ENCODE results near the gene CYP27A1.
"Not testable (repeated sequence)": the region's sequence is repeated elsewhere in the genome, so short reads cannot be mapped to it uniquely, and the experiment has no call there.

The CYP27A1 gene

DNA sequence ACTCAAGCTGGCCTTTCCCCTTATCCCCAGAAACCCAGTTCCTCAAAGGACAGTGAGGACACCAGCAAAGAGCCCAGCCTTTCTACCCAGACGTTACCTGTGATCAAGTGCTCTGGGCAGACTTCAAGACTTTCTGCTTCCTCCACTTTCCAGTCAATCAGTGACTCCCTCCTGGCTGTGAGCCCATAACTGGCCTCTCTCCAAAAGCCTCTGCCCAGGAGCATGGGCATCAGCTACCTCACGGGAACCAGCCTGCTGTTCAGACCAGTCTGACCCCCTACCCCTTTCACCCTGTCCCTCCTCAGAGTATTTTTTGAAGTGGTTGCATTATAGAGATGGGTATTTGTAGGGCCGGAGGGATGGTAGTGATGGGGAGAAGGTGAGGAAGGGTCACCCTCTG lies 27.7 kb upstream of the CYP27A1 start:
- TF ChIP-seq, protein P1, sequence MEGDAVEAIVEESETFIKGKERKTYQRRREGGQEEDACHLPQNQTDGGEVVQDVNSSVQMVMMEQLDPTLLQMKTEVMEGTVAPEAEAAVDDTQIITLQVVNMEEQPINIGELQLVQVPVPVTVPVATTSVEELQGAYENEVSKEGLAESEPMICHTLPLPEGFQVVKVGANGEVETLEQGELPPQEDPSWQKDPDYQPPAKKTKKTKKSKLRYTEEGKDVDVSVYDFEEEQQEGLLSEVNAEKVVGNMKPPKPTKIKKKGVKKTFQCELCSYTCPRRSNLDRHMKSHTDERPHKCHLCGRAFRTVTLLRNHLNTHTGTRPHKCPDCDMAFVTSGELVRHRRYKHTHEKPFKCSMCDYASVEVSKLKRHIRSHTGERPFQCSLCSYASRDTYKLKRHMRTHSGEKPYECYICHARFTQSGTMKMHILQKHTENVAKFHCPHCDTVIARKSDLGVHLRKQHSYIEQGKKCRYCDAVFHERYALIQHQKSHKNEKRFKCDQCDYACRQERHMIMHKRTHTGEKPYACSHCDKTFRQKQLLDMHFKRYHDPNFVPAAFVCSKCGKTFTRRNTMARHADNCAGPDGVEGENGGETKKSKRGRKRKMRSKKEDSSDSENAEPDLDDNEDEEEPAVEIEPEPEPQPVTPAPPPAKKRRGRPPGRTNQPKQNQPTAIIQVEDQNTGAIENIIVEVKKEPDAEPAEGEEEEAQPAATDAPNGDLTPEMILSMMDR (IDR thresholded peaks at IDR 0.05; ENCODE audit: low read depth, low read length, missing control alignments) = no peak
- in situ Hi-C loops (cut with HindIII; ENCODE audit: low sequenced_read_pairs) = no loop called here
- H3K4me3 ChIP-seq (ENCODE audit: low read depth, low read length) = no peak overlapping the region
- no peak for DNase-seq (ENCODE audit: low read depth)

DNA sequence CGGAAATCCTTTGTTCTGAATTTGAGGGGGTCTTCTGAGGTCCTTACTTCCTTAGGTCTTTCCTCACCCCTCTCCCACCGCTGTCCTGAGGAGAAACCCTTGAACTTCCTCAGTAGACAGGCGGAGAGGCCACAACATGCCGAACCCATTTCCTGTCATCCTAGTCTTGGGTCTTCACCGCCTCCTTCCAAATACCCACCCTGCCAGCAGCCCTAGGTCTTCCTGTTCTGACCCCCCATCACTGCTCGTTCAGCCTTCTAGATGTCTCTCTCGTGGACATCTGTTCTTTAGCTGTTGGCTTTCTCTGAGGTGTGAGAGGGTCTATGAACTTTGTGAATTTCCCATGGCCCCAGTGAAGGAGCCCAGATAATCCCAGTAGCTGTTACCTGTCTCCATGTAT lies 27.2 kb upstream of the CYP27A1 start:
- H3K4me3 ChIP-seq (ENCODE audit: low read depth, low read length) = no peak overlapping the region
- TF ChIP-seq, protein P1 (IDR thresholded peaks at IDR 0.05; ENCODE audit: low read depth, low read length, missing control alignments) = no peak
- DNase-seq (ENCODE audit: low read depth) = no peak
- in situ Hi-C loops (cut with HindIII; ENCODE audit: low sequenced_read_pairs) = no loop called here

DNA sequence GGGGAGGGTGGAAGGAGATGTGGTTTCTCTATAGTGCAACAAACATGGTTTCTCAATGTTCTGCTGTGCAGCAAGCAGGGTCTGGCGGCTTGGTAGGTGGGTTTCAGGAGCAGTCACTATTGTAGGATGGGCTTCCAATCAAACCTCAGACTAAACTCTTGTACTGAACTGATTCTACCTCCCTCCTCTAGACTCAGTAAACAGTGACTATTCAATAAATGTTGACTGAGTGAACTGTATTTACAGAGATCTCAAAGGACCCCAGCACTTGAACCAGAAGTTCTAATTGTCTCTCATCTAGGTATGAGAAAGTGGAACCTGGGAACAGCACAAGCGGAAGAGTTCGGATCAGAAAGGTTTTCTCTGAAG lies 26.8 kb upstream of the CYP27A1 start:
- in situ Hi-C loops (cut with HindIII; ENCODE audit: low sequenced_read_pairs) = no loop called here
- DNase-seq (ENCODE audit: low read depth) = no peak
- H3K4me3 ChIP-seq (ENCODE audit: low read depth, low read length) = no peak overlapping the region
- TF ChIP-seq, protein P1 (IDR thresholded peaks at IDR 0.05; ENCODE audit: low read depth, low read length, missing control alignments) = no peak

DNA sequence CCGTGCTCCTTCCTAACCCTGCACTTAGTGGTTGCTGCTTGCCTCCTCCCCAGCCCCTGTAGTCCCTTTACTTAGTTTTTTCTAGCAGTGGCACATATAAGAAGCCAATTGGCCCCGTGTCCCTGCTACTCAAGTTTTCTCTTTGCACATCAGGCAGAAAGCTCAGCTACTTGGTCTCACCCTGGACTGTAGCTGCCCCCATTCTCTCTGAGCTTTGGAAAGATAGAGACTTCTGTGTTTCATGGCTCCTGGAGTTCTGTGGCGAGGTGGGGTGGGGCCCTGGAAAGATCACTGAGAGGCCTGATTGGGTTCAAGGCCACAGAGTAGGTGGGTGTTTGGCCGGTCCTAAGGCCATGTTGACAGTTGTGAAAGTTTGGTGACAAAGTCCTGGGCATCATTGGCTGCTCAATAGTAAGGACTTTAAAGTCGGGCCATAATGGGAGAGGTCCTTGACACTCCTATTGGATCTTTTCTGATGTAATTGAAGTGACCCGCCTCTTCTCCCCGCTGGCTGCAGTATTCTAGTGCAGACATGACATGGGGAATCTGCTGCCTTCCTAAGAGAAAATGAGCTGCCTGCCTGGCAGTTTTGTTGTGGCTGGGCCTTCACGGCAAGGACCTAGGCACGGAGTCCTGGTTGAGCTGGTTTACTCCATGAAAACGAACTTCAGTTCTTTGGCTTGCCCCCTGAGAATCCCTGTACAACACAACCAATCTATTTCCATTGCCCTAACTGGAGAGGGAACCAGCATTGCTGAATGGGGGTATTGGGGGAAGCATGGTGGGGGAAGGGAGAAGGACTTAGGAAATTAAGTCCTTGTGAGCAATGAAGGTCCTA lies 26.2 kb upstream of the CYP27A1 start:
- TF ChIP-seq, protein P1 (IDR thresholded peaks at IDR 0.05; ENCODE audit: low read depth, low read length, missing control alignments) = no peak
- H3K4me3 ChIP-seq (ENCODE audit: low read depth, low read length) = no peak overlapping the region
- in situ Hi-C loops (cut with HindIII; ENCODE audit: low sequenced_read_pairs) = no loop called here
- DNase-seq (ENCODE audit: low read depth) = no peak

DNA sequence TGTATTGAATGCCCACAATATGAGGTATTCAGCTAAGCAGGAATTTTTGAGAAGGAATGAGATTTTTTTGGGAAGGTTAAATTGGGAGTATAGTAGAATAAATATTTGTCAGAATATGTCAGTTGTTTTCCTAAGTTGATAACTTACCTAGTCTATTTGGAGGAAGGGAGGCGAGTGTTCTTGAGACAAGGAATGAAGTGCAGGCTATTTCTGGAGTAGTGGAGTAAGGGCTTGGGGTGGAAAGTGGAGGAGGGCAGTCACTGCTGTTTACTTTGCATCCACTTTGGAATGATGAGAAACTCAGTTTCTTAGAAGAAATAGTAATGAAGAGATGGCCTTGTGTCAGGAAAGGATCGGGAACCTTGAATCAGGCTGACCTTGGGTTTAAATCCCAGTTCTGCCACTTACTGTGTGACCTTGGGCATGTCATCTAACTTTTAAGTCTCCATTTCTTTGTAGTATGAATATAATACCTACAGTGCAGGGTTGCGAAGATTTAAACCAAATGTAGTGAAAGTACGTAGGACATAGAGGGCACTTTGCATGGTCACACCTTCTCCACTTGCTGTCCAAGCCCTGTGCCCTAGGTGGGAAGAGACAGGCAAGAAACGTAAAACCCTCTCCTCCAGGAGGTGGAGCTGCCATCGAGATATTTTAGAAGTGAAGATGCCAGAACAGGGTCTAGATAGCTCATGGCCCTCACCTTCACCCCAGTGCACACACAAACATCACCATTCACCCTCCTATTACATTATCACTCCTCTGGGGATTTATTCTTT lies 25.2 kb upstream of the CYP27A1 start:
- in situ Hi-C loops (cut with HindIII; ENCODE audit: low sequenced_read_pairs) = no loop called here
- DNase-seq (ENCODE audit: low read depth) = no peak
- H3K4me3 ChIP-seq (ENCODE audit: low read depth, low read length) = no peak overlapping the region
- TF ChIP-seq, protein P1 (IDR thresholded peaks at IDR 0.05; ENCODE audit: low read depth, low read length, missing control alignments) = no peak

DNA sequence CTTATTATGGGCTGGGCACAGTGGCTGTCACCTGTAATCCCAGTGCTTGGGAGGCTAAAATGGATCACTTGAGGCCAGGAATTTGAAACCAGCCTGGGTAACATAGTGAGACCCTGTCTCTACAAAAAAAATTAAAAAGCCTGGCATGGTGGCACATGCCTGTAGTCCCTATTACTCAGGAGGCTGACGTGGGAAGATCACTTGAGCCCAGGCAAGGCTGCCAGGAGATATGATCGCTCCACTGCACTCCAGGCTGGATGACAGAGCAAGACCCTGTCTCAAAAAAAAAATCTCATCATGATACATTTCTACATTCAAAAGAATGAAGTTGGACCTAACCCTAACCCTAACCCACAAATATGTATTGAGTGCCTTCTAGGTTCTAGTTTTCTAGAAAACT lies 20.2 kb upstream of the CYP27A1 start:
- in situ Hi-C loops (cut with HindIII; ENCODE audit: low sequenced_read_pairs) = no loop called here
- DNase-seq (ENCODE audit: low read depth) = no peak
- H3K4me3 ChIP-seq (ENCODE audit: low read depth, low read length) = no peak overlapping the region
- TF ChIP-seq, protein P1 (IDR thresholded peaks at IDR 0.05; ENCODE audit: low read depth, low read length, missing control alignments) = no peak

DNA sequence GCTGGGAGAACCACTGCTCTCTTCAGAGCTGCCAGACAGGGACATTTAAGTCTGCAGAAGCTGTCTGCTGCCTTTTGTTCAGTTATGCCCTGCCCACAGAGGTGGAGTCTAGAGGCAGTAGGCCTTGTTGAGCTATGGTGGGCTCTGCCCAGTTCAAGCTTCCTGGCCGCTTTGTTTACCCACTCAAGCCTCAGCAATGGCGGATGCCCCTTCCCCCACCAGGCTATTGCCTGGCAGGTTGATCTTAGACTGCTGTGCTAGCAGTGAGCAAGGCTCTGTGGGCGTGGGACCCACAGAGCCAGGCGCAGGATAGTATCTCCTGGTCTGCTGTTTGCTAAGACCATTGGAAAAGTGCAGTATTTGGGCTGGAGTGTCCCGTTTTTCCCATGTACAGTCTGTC lies 9.2 kb upstream of the CYP27A1 start:
- in situ Hi-C loops (cut with HindIII; ENCODE audit: low sequenced_read_pairs); DNase-seq (ENCODE audit: low read depth); H3K4me3 ChIP-seq (ENCODE audit: low read depth, low read length): not testable (repeated sequence)

Data from astrocyte of the cerebellum (primary cell).